Tibial nerve (tissue), 4 donors: ENCODE measurements around the gene TXK. TPM values are rescaled to one million over a fixed set of nuclear protein-coding genes. Genes with fewer than 3 reads are reported as not detected.
"Not testable (repeated sequence)": the region's sequence is repeated elsewhere in the genome, so short reads cannot be mapped to it uniquely, and the experiment has no call there.

Experiments
- DNase-seq, 2 donors: peaks; one replicate each; pipeline ENCODE4 v3.0.0-alpha.2; 2019; ENCODE audit warnings: low spot score in 2 of 2
- H3K27ac ChIP-seq, 4 donors: fragments of 200-600 bp; sonication (generic) in 3 of 4; one replicate each; pipeline ENCODE4 v1.5.1; 2017 to 2019; ENCODE audit warnings: mild to moderate bottlenecking in 1 of 4
- H3K27me3 ChIP-seq, 2 donors: fragments of 200-600 bp; sonication (generic) in 1 of 2; one replicate each; pipeline versions ENCODE4 v1.5.1 to v1.6.0; 2017 to 2019
- H3K36me3 ChIP-seq, 3 donors: fragments of 200-600 bp; sonication (generic); one replicate each; pipeline ENCODE4 v1.5.1; 2018 to 2019
- H3K4me1 ChIP-seq, 4 donors: fragments of 200-600 bp; sonication (generic) in 3 of 4; one replicate each; pipeline ENCODE4 v1.5.1; 2017 to 2019
- H3K4me3 ChIP-seq, 4 donors: fragments of 200-600 bp; sonication (generic) in 3 of 4; one replicate each; pipeline ENCODE4 v1.5.1; 2017 to 2019; ENCODE audit warnings: mild to moderate bottlenecking in 1 of 4, moderate library complexity in 1 of 4
- H3K9me3 ChIP-seq, 4 donors: fragments of 200-600 bp; sonication (generic) in 3 of 4; one replicate each; pipeline ENCODE4 v1.5.1; 2017 to 2019
- EP300 ChIP-seq, 2 donors: sonication (generic); formaldehyde crosslinking; IDR thresholded peaks; one replicate each; pipeline ENCODE4 v1.6.1; 2017; ENCODE audit warnings: antibody characterized with exemption in 2 of 2, mild to moderate bottlenecking in 1 of 2
- POLR2A ChIP-seq, 2 donors: fragments of 450-650 bp; IDR thresholded peaks; one replicate each; pipeline ENCODE4 v1.6.1; 2017; ENCODE audit warnings: antibody characterized with exemption in 2 of 2, mild to moderate bottlenecking in 2 of 2, moderate library complexity in 2 of 2
- WGBS, 2 donors: methylation state at CpG; one replicate each; pipeline ENCODE4 v1.1.5; 2018; 5-methylcytosine and 5-hydroxymethylcytosine counted together
- total RNA-seq, 4 donors: library from RNA; depleted of rRNA; stranded (reverse); fragments of >200 nt; gene quantifications; one replicate each; pipeline ENCODE4 v1.1.0, GENCODE V29; 2016
- TF ChIP-seq, protein P1 (sequence below), 5 experiments: fragments of 200-600 bp in 3 of 5; fragments of 450-650 bp in 2 of 5; sonication (generic) in 3 of 5; IDR thresholded peaks; one replicate each; pipeline ENCODE4 v1.5.1; 2016 to 2019; ENCODE audit warnings: antibody characterized with exemption in 5 of 5, mild to moderate bottlenecking in 3 of 5, moderate library complexity in 2 of 5

The TXK gene
- total RNA-seq, 4 donors from 2014 or later, result 0.22 to 0.84 (median 0.30) TPM; not detected in 1

DNA sequence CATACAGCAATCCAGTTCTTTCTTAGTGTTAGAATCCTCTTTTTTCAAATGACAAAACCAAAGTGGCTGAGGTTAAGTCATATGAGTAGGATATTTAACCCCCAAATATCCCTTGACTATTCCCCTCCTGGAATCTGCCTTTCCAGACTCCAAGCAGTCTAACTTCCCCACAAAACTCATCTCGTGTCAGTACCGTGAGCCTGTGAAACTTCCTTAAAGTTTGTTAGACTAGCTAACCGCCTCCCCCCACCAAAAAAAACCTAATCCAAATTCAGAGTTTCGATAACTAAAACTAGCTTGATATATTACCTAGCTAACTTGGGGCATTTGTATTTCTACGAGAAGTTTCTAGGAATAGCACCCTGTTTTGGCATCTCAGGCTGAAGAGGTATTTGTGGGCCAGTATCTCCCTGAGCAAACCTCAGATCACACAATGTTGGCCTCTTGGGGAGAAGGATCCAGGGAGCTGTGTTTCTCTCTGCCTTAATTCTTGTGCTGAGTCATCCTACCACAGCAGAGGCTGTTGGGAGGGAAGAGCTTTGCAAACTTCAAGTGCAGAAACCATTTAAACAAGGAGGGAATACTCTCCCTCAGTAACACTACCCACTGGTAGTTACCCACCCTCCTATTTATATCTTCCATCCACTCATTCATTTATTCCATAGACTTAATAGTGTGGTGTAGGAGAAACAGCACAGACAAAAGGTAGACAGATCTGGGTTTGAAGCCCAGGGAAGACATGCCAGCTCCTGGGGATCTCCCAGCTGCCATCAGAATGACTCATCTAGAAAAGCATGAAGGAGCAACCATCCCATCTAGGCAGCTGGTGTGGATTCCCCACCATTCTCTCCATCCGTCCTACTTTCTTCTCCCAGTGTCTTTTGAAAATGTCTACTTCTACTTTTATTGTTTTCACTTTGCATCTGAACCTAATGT, 39.3 kb upstream of the TXK start:
- 76 to 81% methylated on average over 6 of the region's 6 CpGs for WGBS, 2 donors
- Histone ChIP-seq H3K27me3 (no peaks in the 10 kb centered on the region), H3K9me3 (no peaks in the 10 kb centered on the region), H3K27ac (no peak overlapping the region), H3K36me3 (peaks cover 0 to 9% (median 0%) of the 10 kb centered on the region in 3 donors), H3K4me1 (peaks cover 0 to 3% (median 0%) of the 10 kb centered on the region in 4 donors), H3K4me3 (no peak overlapping the region)
- no peak for DNase-seq
- TF ChIP-seq, protein P1, sequence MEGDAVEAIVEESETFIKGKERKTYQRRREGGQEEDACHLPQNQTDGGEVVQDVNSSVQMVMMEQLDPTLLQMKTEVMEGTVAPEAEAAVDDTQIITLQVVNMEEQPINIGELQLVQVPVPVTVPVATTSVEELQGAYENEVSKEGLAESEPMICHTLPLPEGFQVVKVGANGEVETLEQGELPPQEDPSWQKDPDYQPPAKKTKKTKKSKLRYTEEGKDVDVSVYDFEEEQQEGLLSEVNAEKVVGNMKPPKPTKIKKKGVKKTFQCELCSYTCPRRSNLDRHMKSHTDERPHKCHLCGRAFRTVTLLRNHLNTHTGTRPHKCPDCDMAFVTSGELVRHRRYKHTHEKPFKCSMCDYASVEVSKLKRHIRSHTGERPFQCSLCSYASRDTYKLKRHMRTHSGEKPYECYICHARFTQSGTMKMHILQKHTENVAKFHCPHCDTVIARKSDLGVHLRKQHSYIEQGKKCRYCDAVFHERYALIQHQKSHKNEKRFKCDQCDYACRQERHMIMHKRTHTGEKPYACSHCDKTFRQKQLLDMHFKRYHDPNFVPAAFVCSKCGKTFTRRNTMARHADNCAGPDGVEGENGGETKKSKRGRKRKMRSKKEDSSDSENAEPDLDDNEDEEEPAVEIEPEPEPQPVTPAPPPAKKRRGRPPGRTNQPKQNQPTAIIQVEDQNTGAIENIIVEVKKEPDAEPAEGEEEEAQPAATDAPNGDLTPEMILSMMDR (IDR thresholded peaks at IDR 0.05), result no peak
- TF ChIP-seq EP300 (IDR thresholded peaks at IDR 0.05), result no peak
- no peak for TF ChIP-seq POLR2A (IDR thresholded peaks at IDR 0.05)

DNA sequence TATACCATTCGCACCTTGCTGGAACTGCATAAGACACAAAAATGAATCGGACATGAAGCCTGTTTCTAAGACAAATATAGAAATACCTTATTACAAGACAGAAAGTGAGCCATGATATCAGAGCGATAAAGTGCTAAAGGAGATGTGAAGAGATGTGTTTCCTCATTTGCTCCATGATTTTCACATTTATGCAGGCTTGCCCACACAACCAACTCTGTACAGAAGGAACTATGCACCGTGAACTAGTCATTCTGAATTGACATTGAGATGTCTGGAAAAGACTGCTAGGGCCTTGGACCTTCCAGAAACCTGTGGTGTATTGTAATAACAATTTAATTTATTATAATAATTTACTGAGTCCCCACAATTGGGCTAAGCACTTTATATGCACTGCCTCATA, 38.6 kb upstream of the TXK start:
- WGBS, 2 donors, result 72 to 96% methylated on average over 4 of the region's 4 CpGs
- H3K36me3 ChIP-seq, result peaks cover 0 to 9% (median 0%) of the 10 kb centered on the region in 3 donors
- peaks cover 0 to 3% (median 0%) of the 10 kb centered on the region in 4 donors for H3K4me1 ChIP-seq
- DNase-seq, result no peak
- H3K4me3 ChIP-seq, result no peak overlapping the region
- H3K27ac ChIP-seq, result no peak overlapping the region
- TF ChIP-seq, protein P1 (IDR thresholded peaks at IDR 0.05), result no peak
- TF ChIP-seq EP300 (IDR thresholded peaks at IDR 0.05) (no peak), POLR2A (IDR thresholded peaks at IDR 0.05) (no peak)
- H3K27me3 ChIP-seq, result no peaks in the 10 kb centered on the region
- no peaks in the 10 kb centered on the region for H3K9me3 ChIP-seq

DNA sequence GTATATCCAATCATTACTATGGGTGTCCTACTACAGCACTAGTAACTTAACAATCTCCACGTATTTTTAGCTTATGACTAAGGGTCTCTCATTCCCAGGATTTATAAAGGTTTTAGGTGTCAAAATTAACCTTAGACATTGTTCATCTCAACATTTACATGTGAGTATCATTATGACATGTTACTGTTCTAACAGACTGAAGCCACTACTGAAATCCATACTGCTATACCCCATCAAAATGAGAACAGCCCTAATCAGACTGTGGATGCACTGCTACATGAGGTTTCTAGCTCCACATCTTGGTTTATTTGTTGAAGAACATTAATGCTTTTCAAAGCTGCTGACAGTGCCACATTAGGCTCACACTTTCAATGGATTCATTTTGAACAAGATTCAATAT, 35.6 kb upstream of the TXK start:
- H3K4me1 ChIP-seq, result peaks cover 0 to 3% (median 0%) of the 10 kb centered on the region in 4 donors
- no peaks in the 10 kb centered on the region for H3K9me3 ChIP-seq
- no peak for DNase-seq
- H3K27me3 ChIP-seq, result no peaks in the 10 kb centered on the region
- 59 to 87% methylated on average over 1 of the region's 1 CpG for WGBS, 2 donors
- H3K27ac ChIP-seq, result no peak overlapping the region
- TF ChIP-seq EP300 (IDR thresholded peaks at IDR 0.05), result no peak
- no peak for TF ChIP-seq POLR2A (IDR thresholded peaks at IDR 0.05)
- TF ChIP-seq, protein P1 (IDR thresholded peaks at IDR 0.05), result no peak
- H3K36me3 ChIP-seq, result peaks cover 0 to 11% (median 0%) of the 10 kb centered on the region in 3 donors
- H3K4me3 ChIP-seq, result no peak overlapping the region

DNA sequence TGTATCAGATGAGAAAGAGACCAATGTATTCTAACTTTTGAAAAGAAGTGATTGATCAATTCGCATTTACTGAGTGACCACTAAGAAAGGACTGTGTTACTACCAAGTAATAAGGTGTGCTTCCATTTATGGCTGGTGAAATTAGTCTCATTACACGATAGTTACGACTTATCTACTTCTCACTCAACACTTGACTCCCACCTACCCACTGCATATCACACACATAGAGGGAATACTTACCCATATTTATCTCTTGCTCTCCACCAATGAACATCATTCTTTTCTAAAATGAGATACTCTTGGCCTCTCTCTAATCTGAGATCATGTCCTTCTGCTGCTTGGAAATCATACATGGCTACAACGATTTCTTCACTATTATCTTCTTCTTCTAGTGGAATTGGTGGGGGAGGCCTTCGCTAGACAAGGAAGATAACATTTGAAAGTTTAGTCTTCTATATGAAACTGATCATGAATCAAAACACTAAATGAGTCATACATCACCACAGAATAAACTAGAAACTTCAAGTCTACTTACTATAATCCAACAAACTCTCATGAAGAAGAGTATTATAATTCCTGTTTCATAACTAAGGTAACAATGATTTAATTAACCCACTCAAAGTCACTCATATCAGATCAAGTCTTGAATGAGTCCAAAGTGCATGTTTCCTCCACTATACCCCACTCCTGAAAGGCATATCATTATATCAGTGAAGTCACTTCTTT, 33.7 kb upstream of the TXK start:
- Histone ChIP-seq H3K4me3 (no peak overlapping the region), H3K36me3 (peaks cover 0 to 11% (median 0%) of the 10 kb centered on the region in 3 donors), H3K4me1 (no peaks in the 10 kb centered on the region), H3K9me3 (no peaks in the 10 kb centered on the region), H3K27me3 (no peaks in the 10 kb centered on the region), H3K27ac (no peak overlapping the region)
- WGBS, 2 donors, result 82 to 91% methylated on average over 5 of the region's 5 CpGs
- no peak for TF ChIP-seq EP300 (IDR thresholded peaks at IDR 0.05)
- no peak for TF ChIP-seq POLR2A (IDR thresholded peaks at IDR 0.05)
- TF ChIP-seq, protein P1 (IDR thresholded peaks at IDR 0.05), result no peak
- DNase-seq, result no peak

DNA sequence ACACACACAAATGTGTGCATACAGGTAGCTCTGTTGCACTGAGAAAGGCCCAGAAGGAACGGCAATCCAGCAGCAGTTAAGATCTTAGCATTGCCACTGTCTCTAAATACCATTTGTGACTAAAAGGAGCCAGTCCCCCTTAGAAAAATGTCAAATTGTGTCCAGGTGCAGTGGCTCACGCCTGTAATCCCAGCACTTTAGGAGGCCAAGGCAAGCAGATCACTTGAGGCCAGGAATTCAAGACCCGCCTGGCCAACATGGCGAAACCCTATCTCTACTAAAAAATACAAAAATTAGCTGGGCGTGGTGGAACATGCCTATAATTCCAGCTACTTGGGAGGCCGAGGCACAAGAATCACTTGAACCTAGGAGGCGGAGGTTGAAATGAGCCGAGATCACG, 30.5 kb upstream of the TXK start:
- H3K4me3 ChIP-seq, H3K9me3 ChIP-seq, H3K4me1 ChIP-seq, DNase-seq, H3K27me3 ChIP-seq, H3K27ac ChIP-seq: not testable (repeated sequence)
- peaks cover 0 to 11% (median 0%) of the 10 kb centered on the region in 3 donors for H3K36me3 ChIP-seq
- WGBS, 2 donors, result 93% methylated on average over 9 of the region's 9 CpGs
